Duodenal mucosa (tissue), 2 donors: ENCODE results near the gene OR56A1.
"Not testable (repeated sequence)": the region's sequence is repeated elsewhere in the genome, so short reads cannot be mapped to it uniquely, and the experiment has no call there.

Experiments used
- H3K27ac ChIP-seq: one replicate; pipeline ENCODE4 v1.7.0; 2013; ENCODE audit warnings: low read depth, low read length
- H3K27me3 ChIP-seq, 2 donors: one replicate each; pipeline ENCODE4 v1.7.0; 2013; ENCODE audit warnings: low read length in 2 of 2, control low read depth in 1 of 2; ENCODE audit not compliant: insufficient read depth in 2 of 2, control insufficient read depth in 1 of 2
- H3K36me3 ChIP-seq, 2 donors: one replicate each; pipeline ENCODE4 v1.7.0; 2013; ENCODE audit warnings: low read length in 2 of 2, control low read depth in 1 of 2; ENCODE audit not compliant: insufficient read depth in 2 of 2, control insufficient read depth in 1 of 2
- H3K4me1 ChIP-seq, 2 donors: one replicate each; pipeline ENCODE4 v1.7.0; 2013; ENCODE audit warnings: low read length in 2 of 2, control low read depth in 1 of 2; ENCODE audit not compliant: insufficient read depth in 2 of 2, control insufficient read depth in 1 of 2
- H3K4me3 ChIP-seq, 2 donors: one replicate each; pipeline ENCODE4 v1.7.0; 2013; ENCODE audit warnings: low read length in 2 of 2, low read depth in 1 of 2
- H3K9ac ChIP-seq, 2 donors: one replicate each; pipeline ENCODE4 v1.7.0; 2013; ENCODE audit warnings: low read length in 2 of 2, low read depth in 1 of 2
- H3K9me3 ChIP-seq, 2 donors: one replicate each; pipeline ENCODE4 v1.7.0; 2013; ENCODE audit warnings: low read length in 2 of 2, control low read depth in 1 of 2; ENCODE audit not compliant: control insufficient read depth in 1 of 2

The OR56A1 gene

GRCh38 chr11:6030708-6031405, at the start of gene OR56A1:
OR56A1 (minus strand) TSS chr11:6030758; CDS start chr11:6027692, 3,066 bp downstream.
- peaks cover 0 to 6% of the 10 kb centered on the region in 2 donors for H3K27me3 ChIP-seq
- no peaks in the 10 kb centered on the region for H3K4me1 ChIP-seq
- H3K27ac ChIP-seq, result no peak within 1 kb of the TSS
- no peak within 1 kb of the TSS for H3K9ac ChIP-seq
- no peaks in the 10 kb centered on the region for H3K9me3 ChIP-seq
- H3K36me3 ChIP-seq, result no peaks in the 10 kb centered on the region
- H3K4me3 ChIP-seq, result no peak within 1 kb of the TSS

GRCh38 chr11:6079463-6079862, 48.9 kb upstream of the OR56A1 start:
- no peaks in the 10 kb centered on the region for H3K27me3 ChIP-seq
- no peak overlapping the region for H3K9ac ChIP-seq
- no peaks in the 10 kb centered on the region for H3K9me3 ChIP-seq
- no peaks in the 10 kb centered on the region for H3K4me1 ChIP-seq
- no peak overlapping the region for H3K27ac ChIP-seq
- no peak overlapping the region for H3K4me3 ChIP-seq
- H3K36me3 ChIP-seq, result no peaks in the 10 kb centered on the region

- no peaks in the 10 kb centered on the region for H3K27me3 ChIP-seq
- no peak overlapping the region for H3K9ac ChIP-seq
- no peaks in the 10 kb centered on the region for H3K9me3 ChIP-seq
- no peak overlapping the region for H3K27ac ChIP-seq
- no peak overlapping the region for H3K4me3 ChIP-seq
- no peaks in the 10 kb centered on the region for H3K36me3 ChIP-seq
- H3K4me1 ChIP-seq, result no peaks in the 10 kb centered on the region
Observed at GRCh38 chr11:6077723-6078122, 47.2 kb upstream of the OR56A1 start.

- not testable (repeated sequence) for H3K27me3 ChIP-seq, H3K9ac ChIP-seq, H3K27ac ChIP-seq, H3K9me3 ChIP-seq, H3K4me1 ChIP-seq, H3K36me3 ChIP-seq, H3K4me3 ChIP-seq
Observed at GRCh38 chr11:6076443-6076842, 45.9 kb upstream of the OR56A1 start.

GRCh38 chr11:6067502-6067901, 36.9 kb upstream of the OR56A1 start:
- no peaks in the 10 kb centered on the region for H3K4me1 ChIP-seq
- H3K9me3 ChIP-seq, result no peaks in the 10 kb centered on the region
- no peaks in the 10 kb centered on the region for H3K36me3 ChIP-seq
- no peak overlapping the region for H3K4me3 ChIP-seq
- no peak overlapping the region for H3K9ac ChIP-seq
- no peaks in the 10 kb centered on the region for H3K27me3 ChIP-seq
- H3K27ac ChIP-seq, result no peak overlapping the region

GRCh38 chr11:6062691-6063358, 32.3 kb upstream of the OR56A1 start:
- H3K9ac ChIP-seq, result no peak overlapping the region
- no peaks in the 10 kb centered on the region for H3K36me3 ChIP-seq
- no peaks in the 10 kb centered on the region for H3K27me3 ChIP-seq
- no peaks in the 10 kb centered on the region for H3K9me3 ChIP-seq
- no peak overlapping the region for H3K27ac ChIP-seq
- H3K4me3 ChIP-seq, result no peak overlapping the region
- no peaks in the 10 kb centered on the region for H3K4me1 ChIP-seq

- no peak overlapping the region for H3K27ac ChIP-seq
- no peak overlapping the region for H3K9ac ChIP-seq
- H3K36me3 ChIP-seq, result no peaks in the 10 kb centered on the region
- no peaks in the 10 kb centered on the region for H3K9me3 ChIP-seq
- no peak overlapping the region for H3K4me3 ChIP-seq
- H3K4me1 ChIP-seq, result no peaks in the 10 kb centered on the region
- no peaks in the 10 kb centered on the region for H3K27me3 ChIP-seq
Observed at GRCh38 chr11:6061475-6061874, 30.9 kb upstream of the OR56A1 start.

- Histone ChIP-seq H3K9ac (no peak overlapping the region), H3K4me3 (no peak overlapping the region), H3K36me3 (no peaks in the 10 kb centered on the region), H3K9me3 (no peaks in the 10 kb centered on the region), H3K4me1 (no peaks in the 10 kb centered on the region), H3K27ac (no peak overlapping the region), H3K27me3 (no peaks in the 10 kb centered on the region)
Observed at GRCh38 chr11:6057452-6057851, 26.9 kb upstream of the OR56A1 start.

- H3K27ac ChIP-seq, result no peak overlapping the region
- H3K4me3 ChIP-seq, result no peak overlapping the region
Observed at GRCh38 chr11:6055569-6055968, 25.0 kb upstream of the OR56A1 start.

GRCh38 chr11:6052374-6052773, 21.8 kb upstream of the OR56A1 start:
- H3K9ac ChIP-seq, result no peak overlapping the region
- no peaks in the 10 kb centered on the region for H3K36me3 ChIP-seq
- no peaks in the 10 kb centered on the region for H3K9me3 ChIP-seq
- H3K4me3 ChIP-seq, result no peak overlapping the region
- no peaks in the 10 kb centered on the region for H3K4me1 ChIP-seq
- no peaks in the 10 kb centered on the region for H3K27me3 ChIP-seq
- no peak overlapping the region for H3K27ac ChIP-seq

More at GRCh38 chr11:6055569-6055968, 25.0 kb upstream of the OR56A1 start:
- Histone ChIP-seq H3K27me3 (no peaks in the 10 kb centered on the region), H3K4me1 (no peaks in the 10 kb centered on the region), H3K9ac (no peak overlapping the region), H3K9me3 (no peaks in the 10 kb centered on the region), H3K36me3 (no peaks in the 10 kb centered on the region)
